DOHH2 (cell line): ENCODE data around the gene ELAVL1.

Experiments
- CTCF ChIP-seq: fragments of 200-600 bp; sonication (generic); IDR thresholded peaks from one replicate; pipeline ENCODE4 v1.5.1; 2014; ENCODE audit warnings: antibody characterized with exemption, mild to moderate bottlenecking, low read depth, low read length; ENCODE audit not compliant: poor library complexity, severe bottlenecking
- EZH2phosphoT487 ChIP-seq: fragments of 200-600 bp; sonication (generic); IDR thresholded peaks from 2 replicates; pipeline ENCODE4 v1.6.1; 2017; ENCODE audit warnings: borderline replicate concordance, mild to moderate bottlenecking, antibody characterized with exemption, low read length, moderate library complexity, mixed read lengths

GRCh38 chr19:7925171-7925851 is 80.1 kb downstream of the ELAVL1 start:
- peak; percentile 94 for TF ChIP-seq CTCF
- TF ChIP-seq EZH2phosphoT487, result no peak
